H1 (cell line): ENCODE data around the gene BICDL1.

Source experiments
- CHD1 ChIP-seq: IDR thresholded peaks from 2 replicates; pipeline ENCODE4 v1.6.1; 2012; ENCODE audit warnings: low read depth, low read length, improper control_type of control experiment
- JUND ChIP-seq: IDR thresholded peaks from 2 replicates; pipeline ENCODE4 v1.6.1; 2011; ENCODE audit warnings: mild to moderate bottlenecking, improper control_type of control experiment, low read length
- KDM1A ChIP-seq: fragments of 200-600, 300-600 bp; sonication (generic); IDR thresholded peaks from 2 replicates; pipeline ENCODE4 v1.7.1; 2016; ENCODE audit warnings: mild to moderate bottlenecking, low read length, borderline replicate concordance
- POU5F1 ChIP-seq: IDR thresholded peaks from 2 replicates; pipeline ENCODE4 v1.6.1; 2011; ENCODE audit warnings: low read depth, mild to moderate bottlenecking, low read length, moderate library complexity
- TBP ChIP-seq: IDR thresholded peaks from 2 replicates; pipeline ENCODE4 v1.6.1; 2011; ENCODE audit warnings: low read depth, low read length, improper control_type of control experiment
- TF ChIP-seq, protein P1 (sequence below), 3 experiments: IDR thresholded peaks; 1 replicate in 2 of 3; 2 replicates in 1 of 3; pipeline versions ENCODE4 v1.5.1 to v1.6.1; 2011; ENCODE audit warnings: low read length in 3 of 3, mild to moderate bottlenecking in 3 of 3, inconsistent platforms in 2 of 3, low read depth in 1 of 3, moderate library complexity in 1 of 3; ENCODE audit not compliant: insufficient read depth in 1 of 3; ENCODE audit errors: control extremely low read depth in 1 of 3

DNA sequence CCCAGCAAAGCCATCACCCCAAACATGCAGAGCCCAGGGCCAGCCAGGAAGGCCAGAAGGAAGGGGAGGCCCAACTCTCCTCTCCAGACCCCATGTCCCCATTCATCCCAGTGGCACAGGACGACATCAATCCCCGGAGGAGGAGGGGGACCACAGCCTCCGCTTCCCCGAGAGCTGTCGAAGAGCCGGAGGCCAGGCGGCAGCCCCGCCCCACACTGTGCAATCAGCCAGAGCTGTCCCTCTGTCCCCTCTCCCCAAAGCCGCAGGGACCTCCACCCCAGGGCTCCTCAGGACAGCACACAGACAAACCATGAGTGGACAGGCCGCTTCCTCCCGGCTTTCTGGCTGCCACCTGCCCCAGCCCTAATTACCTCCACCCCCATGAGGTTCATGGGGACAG is 110.7 kb downstream of the BICDL1 start:
- no peak for TF ChIP-seq KDM1A
- TF ChIP-seq, protein P1, sequence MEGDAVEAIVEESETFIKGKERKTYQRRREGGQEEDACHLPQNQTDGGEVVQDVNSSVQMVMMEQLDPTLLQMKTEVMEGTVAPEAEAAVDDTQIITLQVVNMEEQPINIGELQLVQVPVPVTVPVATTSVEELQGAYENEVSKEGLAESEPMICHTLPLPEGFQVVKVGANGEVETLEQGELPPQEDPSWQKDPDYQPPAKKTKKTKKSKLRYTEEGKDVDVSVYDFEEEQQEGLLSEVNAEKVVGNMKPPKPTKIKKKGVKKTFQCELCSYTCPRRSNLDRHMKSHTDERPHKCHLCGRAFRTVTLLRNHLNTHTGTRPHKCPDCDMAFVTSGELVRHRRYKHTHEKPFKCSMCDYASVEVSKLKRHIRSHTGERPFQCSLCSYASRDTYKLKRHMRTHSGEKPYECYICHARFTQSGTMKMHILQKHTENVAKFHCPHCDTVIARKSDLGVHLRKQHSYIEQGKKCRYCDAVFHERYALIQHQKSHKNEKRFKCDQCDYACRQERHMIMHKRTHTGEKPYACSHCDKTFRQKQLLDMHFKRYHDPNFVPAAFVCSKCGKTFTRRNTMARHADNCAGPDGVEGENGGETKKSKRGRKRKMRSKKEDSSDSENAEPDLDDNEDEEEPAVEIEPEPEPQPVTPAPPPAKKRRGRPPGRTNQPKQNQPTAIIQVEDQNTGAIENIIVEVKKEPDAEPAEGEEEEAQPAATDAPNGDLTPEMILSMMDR (IDR thresholded peaks at IDR 0.05; ENCODE audit: control extremely low read depth in 1 of 3, insufficient read depth in 1 of 3, low read depth in 1 of 3, low read length in 3 of 3) = no peak
- TF ChIP-seq CHD1 = no peak
- no peak for TF ChIP-seq POU5F1
- no peak for TF ChIP-seq JUND
- no peak for TF ChIP-seq TBP
